Brain microvascular endothelial cell (primary cell): ENCODE data around the gene PADI2.

ENCODE experiments used
- DNase-seq: peaks from one replicate; pipeline ENCODE4 v3.0.0-alpha.2; 2020
- H3K27ac ChIP-seq: fragments of 250-450 bp; sonication (Bioruptor Pico); 2 replicates; pipeline ENCODE4 v1.5.1; 2020; ENCODE audit warnings: mild to moderate bottlenecking, moderate library complexity
- H3K27me3 ChIP-seq: fragments of 250-450 bp; sonication (Bioruptor Pico); replicated peaks from 2 replicates; pipeline ENCODE4 v1.5.1; 2020; ENCODE audit warnings: mild to moderate bottlenecking
- H3K36me3 ChIP-seq: fragments of 250-450 bp; sonication (Bioruptor Pico); replicated peaks from 2 replicates; pipeline ENCODE4 v1.5.1; 2020; ENCODE audit warnings: mild to moderate bottlenecking
- H3K4me3 ChIP-seq: 2 replicates; pipeline ENCODE4 v1.5.1; 2011; ENCODE audit warnings: low read depth, mild to moderate bottlenecking, control low read depth, low read length, moderate library complexity
- in situ Hi-C: cut with HindIII; loops from 2 replicates; pipeline ENCODE4 v1.10.0; 2017; ENCODE audit warnings: low sequenced_read_pairs, low pct_ligation_motif_present
- TF ChIP-seq, protein P1 (sequence below): IDR thresholded peaks from 2 replicates; pipeline ENCODE4 v1.5.1; 2011; ENCODE audit warnings: low read depth, mild to moderate bottlenecking, moderate library complexity, low read length, control low read depth, inconsistent platforms; ENCODE audit errors: missing control alignments

Gene PADI2

DNA sequence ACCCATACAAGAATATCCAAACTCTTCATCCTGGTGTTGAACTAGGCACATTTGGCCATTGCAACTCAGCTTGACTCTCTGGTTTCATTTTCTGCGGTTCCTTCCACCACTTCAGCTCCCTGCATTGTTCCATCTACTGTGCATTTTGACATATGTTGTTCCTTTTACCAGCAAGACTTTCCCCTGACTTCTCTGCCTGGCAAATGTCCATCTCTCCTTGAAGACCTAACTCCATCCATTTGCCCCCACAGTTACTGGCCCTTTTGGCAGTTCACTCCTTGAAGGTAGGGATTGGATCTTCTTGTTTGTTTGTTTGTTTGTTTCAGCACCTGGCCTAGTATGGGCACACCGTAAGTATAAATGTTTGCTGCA lies 8.7 kb downstream of the PADI2 start:
- no peaks in the 10 kb centered on the region for H3K27me3 ChIP-seq
- TF ChIP-seq, protein P1, sequence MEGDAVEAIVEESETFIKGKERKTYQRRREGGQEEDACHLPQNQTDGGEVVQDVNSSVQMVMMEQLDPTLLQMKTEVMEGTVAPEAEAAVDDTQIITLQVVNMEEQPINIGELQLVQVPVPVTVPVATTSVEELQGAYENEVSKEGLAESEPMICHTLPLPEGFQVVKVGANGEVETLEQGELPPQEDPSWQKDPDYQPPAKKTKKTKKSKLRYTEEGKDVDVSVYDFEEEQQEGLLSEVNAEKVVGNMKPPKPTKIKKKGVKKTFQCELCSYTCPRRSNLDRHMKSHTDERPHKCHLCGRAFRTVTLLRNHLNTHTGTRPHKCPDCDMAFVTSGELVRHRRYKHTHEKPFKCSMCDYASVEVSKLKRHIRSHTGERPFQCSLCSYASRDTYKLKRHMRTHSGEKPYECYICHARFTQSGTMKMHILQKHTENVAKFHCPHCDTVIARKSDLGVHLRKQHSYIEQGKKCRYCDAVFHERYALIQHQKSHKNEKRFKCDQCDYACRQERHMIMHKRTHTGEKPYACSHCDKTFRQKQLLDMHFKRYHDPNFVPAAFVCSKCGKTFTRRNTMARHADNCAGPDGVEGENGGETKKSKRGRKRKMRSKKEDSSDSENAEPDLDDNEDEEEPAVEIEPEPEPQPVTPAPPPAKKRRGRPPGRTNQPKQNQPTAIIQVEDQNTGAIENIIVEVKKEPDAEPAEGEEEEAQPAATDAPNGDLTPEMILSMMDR = no peak
- no peak for DNase-seq
- no peak overlapping the region for H3K4me3 ChIP-seq
- in situ Hi-C loops = no loop called here
- H3K36me3 ChIP-seq = no peaks in the 10 kb centered on the region
- no peak overlapping the region for H3K27ac ChIP-seq

DNA sequence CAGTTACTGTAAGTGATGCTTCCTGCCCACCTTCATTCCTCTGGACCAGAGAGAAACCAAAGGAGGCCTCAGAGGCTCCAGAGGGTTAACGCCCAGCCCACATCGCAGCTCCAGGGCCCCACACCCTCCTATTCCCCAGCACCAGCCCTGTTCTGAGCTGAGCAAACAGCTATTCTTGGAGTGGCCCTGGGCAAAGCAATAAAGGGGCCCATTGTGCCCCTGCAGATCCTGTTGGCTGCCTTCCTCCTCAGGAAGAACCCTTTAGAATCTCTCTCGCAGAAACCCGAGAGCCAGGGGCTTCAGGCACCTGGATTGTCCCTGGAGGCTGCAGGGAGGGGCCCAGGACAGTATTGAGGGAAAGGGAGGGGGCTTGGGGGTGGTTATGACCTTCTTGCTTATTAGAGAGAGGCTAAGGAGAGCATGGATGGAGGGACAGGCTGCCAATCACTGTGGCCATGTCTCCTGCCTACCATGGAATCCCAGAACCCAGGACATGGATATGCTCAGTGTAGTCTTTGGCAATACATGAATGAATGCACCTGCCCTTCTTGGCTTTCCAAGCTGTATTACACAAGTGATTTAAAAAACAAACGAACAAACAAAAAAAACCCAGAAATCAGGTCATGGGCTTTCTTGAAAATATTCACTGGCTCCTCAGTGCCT lies 9.2 kb downstream of the PADI2 start:
- H3K36me3 ChIP-seq = no peaks in the 10 kb centered on the region

DNA sequence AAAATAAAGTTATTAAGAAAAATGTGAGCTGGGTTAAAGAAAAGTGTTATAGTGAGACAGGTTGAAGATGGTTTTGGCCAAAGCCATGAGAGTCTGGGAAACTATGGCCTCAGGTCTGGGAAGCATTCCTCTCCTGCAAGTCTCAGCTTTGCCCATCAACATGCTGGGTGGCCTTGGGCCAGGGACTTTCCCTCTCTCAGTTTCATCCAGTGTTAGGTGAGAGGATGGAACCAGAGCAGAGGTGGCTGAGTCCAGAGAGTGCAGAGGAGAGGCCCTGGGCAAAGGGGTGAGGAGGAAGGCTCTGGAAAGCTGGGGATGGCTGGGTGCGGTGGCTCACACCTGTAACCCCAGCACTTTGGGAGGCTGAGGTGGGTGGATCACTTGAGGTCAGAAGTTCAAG lies 10.5 kb downstream of the PADI2 start:
- no peaks in the 10 kb centered on the region for H3K36me3 ChIP-seq
- H3K27ac ChIP-seq = no peak overlapping the region
- in situ Hi-C loops = no loop called here
- TF ChIP-seq, protein P1 = no peak
- no peak for DNase-seq
- no peaks in the 10 kb centered on the region for H3K27me3 ChIP-seq
- H3K4me3 ChIP-seq = no peak overlapping the region

More for the DNA sequence above, 9.2 kb downstream of the PADI2 start:
- in situ Hi-C loops = no loop called here
- TF ChIP-seq, protein P1 = no peak
- Histone ChIP-seq H3K27me3 (no peaks in the 10 kb centered on the region), H3K4me3 (no peak overlapping the region), H3K27ac (no peak overlapping the region)
- DNase-seq = no peak

DNA sequence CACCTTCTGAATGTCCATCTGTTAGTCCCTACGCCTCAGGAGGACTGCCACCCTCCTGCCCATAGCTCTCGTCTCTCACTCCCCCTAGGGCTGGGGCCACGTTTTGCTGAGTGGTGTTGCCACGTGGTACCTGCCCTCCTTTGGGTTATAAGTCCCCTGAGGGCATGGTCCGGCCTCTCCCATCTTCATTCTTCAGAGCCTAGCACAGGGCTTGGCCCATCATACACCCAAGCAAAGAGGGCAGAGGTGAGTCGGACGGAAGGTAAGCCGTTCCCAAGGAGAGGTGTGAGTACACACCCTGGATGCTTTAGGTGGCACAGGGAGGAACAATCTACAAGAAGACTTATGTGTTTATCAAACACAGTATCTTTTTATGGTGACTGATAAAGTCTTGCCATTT lies 10.9 kb downstream of the PADI2 start:
- in situ Hi-C loops = no loop called here
- Histone ChIP-seq H3K27ac (no peak overlapping the region), H3K36me3 (no peaks in the 10 kb centered on the region), H3K27me3 (no peaks in the 10 kb centered on the region), H3K4me3 (no peak overlapping the region)
- DNase-seq = no peak
- TF ChIP-seq, protein P1 = no peak

DNA sequence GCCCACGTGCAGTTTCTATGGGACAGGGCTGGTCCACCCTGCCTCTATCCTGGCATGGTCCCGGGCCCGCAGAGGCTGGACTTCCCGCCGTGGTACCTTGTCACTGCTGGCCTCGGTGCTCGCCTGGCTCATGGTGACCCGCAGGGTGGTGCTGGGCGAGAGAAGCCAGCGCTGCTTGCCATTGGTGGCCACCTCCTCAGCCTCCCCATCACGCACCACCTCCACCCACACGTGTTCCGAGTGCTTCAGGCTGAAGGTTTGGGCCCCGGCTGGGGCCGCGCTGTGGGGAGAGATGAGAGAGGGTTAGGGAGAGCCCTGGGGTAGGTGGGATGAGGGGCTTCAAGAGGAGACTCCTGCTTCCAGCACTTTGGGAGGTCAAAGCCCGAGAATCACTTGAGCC lies 14.5 kb downstream of the PADI2 start:
- DNase-seq = no peak
- in situ Hi-C loops = no loop called here
- Histone ChIP-seq H3K27ac (no peak overlapping the region), H3K36me3 (no peaks in the 10 kb centered on the region), H3K4me3 (no peak overlapping the region), H3K27me3 (no peaks in the 10 kb centered on the region)
- TF ChIP-seq, protein P1 = no peak

DNA sequence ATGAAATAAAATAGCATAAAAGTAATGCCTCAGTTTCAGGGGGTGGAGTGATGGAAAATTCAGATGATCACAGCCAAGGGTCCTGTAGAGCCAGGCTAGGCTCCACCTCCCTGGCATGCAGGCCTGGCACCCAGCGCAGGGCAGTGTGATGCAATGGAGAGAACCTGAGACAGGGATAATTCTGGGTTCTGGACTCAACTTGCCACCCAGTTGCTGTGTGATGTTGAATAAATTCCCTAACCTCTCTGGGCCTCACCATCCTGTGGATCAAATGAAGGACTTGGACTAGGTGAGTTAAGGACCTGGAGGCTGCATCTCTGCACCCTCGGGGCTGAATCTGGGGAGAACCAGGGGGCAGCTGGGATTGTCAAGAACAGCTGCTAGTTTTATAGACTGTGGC lies 17.0 kb downstream of the PADI2 start:
- H3K27ac ChIP-seq = no peak overlapping the region
- in situ Hi-C loops = no loop called here
- TF ChIP-seq, protein P1 = no peak
- H3K27me3 ChIP-seq = no peaks in the 10 kb centered on the region
- H3K36me3 ChIP-seq = no peaks in the 10 kb centered on the region
- no peak overlapping the region for H3K4me3 ChIP-seq
- no peak for DNase-seq
